Upper lobe of left lung (tissue), 6 donors: ENCODE results near the gene MGAT4B. TPM values are rescaled to one million over a fixed set of nuclear protein-coding genes. Genes with fewer than 3 reads are reported as not detected.
A peak's percentile ranks its signal among the peaks of the same experiment; 100 is the strongest.

ENCODE experiments used
- ATAC-seq, 2 donors: fragments of 200-7000 bp; cut with Tn5 transposase; one replicate each; pipeline ENCODE4 v1.9.1; 2022; ENCODE audit warnings: mild to moderate bottlenecking in 2 of 2, moderate library complexity in 2 of 2; ENCODE audit not compliant: low FRiP score in 2 of 2
- DNase-seq, 2 donors: peaks; one replicate each; pipeline ENCODE4 v3.0.0-alpha.2; 2019 to 2020
- H3K27ac ChIP-seq, 4 donors: fragments of 200-600 bp; sonication (generic); one replicate each; pipeline ENCODE4 v1.5.1; 2016 to 2019
- H3K27me3 ChIP-seq, 4 donors: fragments of 200-600 bp; sonication (generic); one replicate each; pipeline ENCODE4 v1.5.1; 2017 to 2019
- H3K36me3 ChIP-seq, 4 donors: fragments of 200-600 bp; sonication (generic); one replicate each; pipeline ENCODE4 v1.5.1; 2016 to 2019
- H3K4me1 ChIP-seq, 4 donors: fragments of 200-600 bp; sonication (generic); one replicate each; pipeline ENCODE4 v1.5.1; 2018 to 2019
- H3K4me3 ChIP-seq, 4 donors: fragments of 200-600 bp; sonication (generic); one replicate each; pipeline ENCODE4 v1.5.1; 2017 to 2019; ENCODE audit warnings: mild to moderate bottlenecking in 2 of 4, moderate library complexity in 1 of 4
- H3K9me3 ChIP-seq, 4 donors: fragments of 200-600 bp; sonication (generic); one replicate each; pipeline ENCODE4 v1.5.1; 2018 to 2019
- CTCF ChIP-seq, 6 experiments: fragments of 450-650 bp in 4 of 6; fragments of 200-600 bp in 2 of 6; sonication (generic) in 2 of 6; IDR thresholded peaks; one replicate each; pipeline ENCODE4 v1.5.1; 2016 to 2019; ENCODE audit warnings: antibody characterized with exemption in 6 of 6
- EP300 ChIP-seq, 4 donors: sonication (generic); formaldehyde crosslinking; IDR thresholded peaks; one replicate each; pipeline ENCODE4 v1.5.1; 2017; ENCODE audit warnings: antibody characterized with exemption in 4 of 4, control low read depth in 2 of 4
- POLR2A ChIP-seq, 4 donors: fragments of 450-650 bp; IDR thresholded peaks; one replicate each; pipeline ENCODE4 v1.5.1; 2016 to 2017; ENCODE audit warnings: antibody characterized with exemption in 4 of 4, mild to moderate bottlenecking in 2 of 4
- POLR2AphosphoS5 ChIP-seq, 2 donors: sonication (generic); formaldehyde crosslinking; IDR thresholded peaks; one replicate each; pipeline ENCODE4 v1.5.1; 2017; ENCODE audit warnings: antibody characterized with exemption in 2 of 2
- WGBS, 2 donors: methylation state at CpG; one replicate each; pipeline ENCODE4 v1.1.5; 2017 to 2018; 5-methylcytosine and 5-hydroxymethylcytosine counted together
- total RNA-seq, 6 donors: library from RNA; depleted of rRNA in 4 of 6; stranded (reverse); fragments of >200 nt in 4 of 6; gene quantifications; one replicate each; pipeline versions ENCODE4 v1.1.0 to v1.2.1, GENCODE V29; 2016 to 2021
- donor health status: DM: no; HTN: no; CAD: no; lungs with moderate emphysema.
- donor health status: DM: no; HTN: yes; CAD: no; lungs with severe emphysema.

The MGAT4B gene
- total RNA-seq, 6 donors from 2014 or later: 107 to 266 (median 158) TPM

- TF ChIP-seq EP300 (IDR thresholded peaks at IDR 0.05) (no peak), CTCF (IDR thresholded peaks at IDR 0.05) (no peak), POLR2AphosphoS5 (IDR thresholded peaks at IDR 0.05) (no peak), POLR2A (IDR thresholded peaks at IDR 0.05) (no peak)
- H3K27me3 ChIP-seq: no peaks in the 10 kb centered on the region
- peaks cover 0 to 15% (median 9%) of the 10 kb centered on the region in 4 donors for H3K4me1 ChIP-seq
- H3K4me3 ChIP-seq: no peak overlapping the region
- no peak overlapping the region for H3K27ac ChIP-seq
- no peak for ATAC-seq
- WGBS, 2 donors: 93 to 96% methylated on average over 3 to 10 of the region's 12 CpGs
- no peaks in the 10 kb centered on the region for H3K9me3 ChIP-seq
- H3K36me3 ChIP-seq: peaks cover 32 to 100% (median 70%) of the 10 kb centered on the region in 4 donors
- peak in 1 of 2 donors; percentile 70 for DNase-seq
Observed at GRCh38 chr5:179774442-179774841, 32.2 kb downstream of the MGAT4B start.

- H3K27me3 ChIP-seq: no peaks in the 10 kb centered on the region
- H3K4me1 ChIP-seq: peaks cover 0 to 14% (median 10%) of the 10 kb centered on the region in 4 donors
Observed at GRCh38 chr5:179773686-179774040, 33.0 kb downstream of the MGAT4B start.

GRCh38 chr5:179772351-179772750 is 34.3 kb downstream of the MGAT4B start:
- Histone ChIP-seq H3K27ac (no peak overlapping the region), H3K9me3 (no peaks in the 10 kb centered on the region), H3K36me3 (peaks cover 38 to 99% (median 78%) of the 10 kb centered on the region in 4 donors), H3K4me1 (peaks cover 0 to 14% (median 5%) of the 10 kb centered on the region in 4 donors), H3K4me3 (no peak overlapping the region), H3K27me3 (no peaks in the 10 kb centered on the region)
- TF ChIP-seq CTCF (IDR thresholded peaks at IDR 0.05): no peak
- no peak for TF ChIP-seq POLR2A (IDR thresholded peaks at IDR 0.05)
- TF ChIP-seq POLR2AphosphoS5 (IDR thresholded peaks at IDR 0.05): no peak
- TF ChIP-seq EP300 (IDR thresholded peaks at IDR 0.05): no peak
- WGBS, 2 donors: 85 to 92% methylated on average over 6 of the region's 6 CpGs
- no peak for ATAC-seq
- no peak for DNase-seq

More at GRCh38 chr5:179773686-179774040, 33.0 kb downstream of the MGAT4B start:
- no peaks in the 10 kb centered on the region for H3K9me3 ChIP-seq
- no peak for TF ChIP-seq POLR2AphosphoS5 (IDR thresholded peaks at IDR 0.05)
- no peak for TF ChIP-seq CTCF (IDR thresholded peaks at IDR 0.05)
- TF ChIP-seq POLR2A (IDR thresholded peaks at IDR 0.05): no peak
- no peak for TF ChIP-seq EP300 (IDR thresholded peaks at IDR 0.05)
- no peak overlapping the region for H3K27ac ChIP-seq
- 92 to 97% methylated on average over 5 to 9 of the region's 9 CpGs for WGBS, 2 donors
- H3K4me3 ChIP-seq: no peak overlapping the region
- peaks cover 38 to 100% (median 77%) of the 10 kb centered on the region in 4 donors for H3K36me3 ChIP-seq
- ATAC-seq: no peak
- DNase-seq: no peak

GRCh38 chr5:179771311-179771895 is 35.3 kb downstream of the MGAT4B start:
- H3K4me3 ChIP-seq: no peak overlapping the region
- ATAC-seq (no peak), DNase-seq (no peak)
- peaks cover 3 to 14% (median 9%) of the 10 kb centered on the region in 4 donors for H3K4me1 ChIP-seq
- TF ChIP-seq POLR2AphosphoS5 (IDR thresholded peaks at IDR 0.05) (no peak), CTCF (IDR thresholded peaks at IDR 0.05) (no peak), EP300 (IDR thresholded peaks at IDR 0.05) (no peak), POLR2A (IDR thresholded peaks at IDR 0.05) (no peak)
- no peaks in the 10 kb centered on the region for H3K9me3 ChIP-seq
- H3K36me3 ChIP-seq: peaks cover 41 to 98% (median 79%) of the 10 kb centered on the region in 4 donors
- WGBS, 2 donors: 82 to 83% methylated on average over 4 of the region's 4 CpGs
- H3K27ac ChIP-seq: no peak overlapping the region
- no peaks in the 10 kb centered on the region for H3K27me3 ChIP-seq

- DNase-seq (no peak), ATAC-seq (no peak)
- Histone ChIP-seq H3K4me3 (no peak overlapping the region), H3K4me1 (peaks cover 19 to 23% (median 19%) of the 10 kb centered on the region in 4 donors), H3K27ac (no peak overlapping the region), H3K27me3 (no peaks in the 10 kb centered on the region), H3K9me3 (no peaks in the 10 kb centered on the region), H3K36me3 (peaks cover 47 to 93% (median 78%) of the 10 kb centered on the region in 4 donors)
- WGBS, 2 donors: 88 to 93% methylated on average over 5 of the region's 5 CpGs
- TF ChIP-seq POLR2A (IDR thresholded peaks at IDR 0.05) (no peak), EP300 (IDR thresholded peaks at IDR 0.05) (no peak), CTCF (IDR thresholded peaks at IDR 0.05) (no peak), POLR2AphosphoS5 (IDR thresholded peaks at IDR 0.05) (no peak)
Observed at GRCh38 chr5:179769796-179770195, 36.9 kb downstream of the MGAT4B start.
